Stimulated activated CD4-positive, alpha-beta T cell treated with anti-CD3 and anti-CD28 coated beads, TNF-alpha, amount 100 ng/mL, for 24 hours (primary cell): Measurements from ENCODE around the gene ERN1.

Source experiments
- DNase-seq, 3 experiments: peaks; one replicate each; pipeline ENCODE4 v3.0.0-alpha.2; 2020; ENCODE audit warnings: low read depth in 3 of 3

The ERN1 gene

DNA sequence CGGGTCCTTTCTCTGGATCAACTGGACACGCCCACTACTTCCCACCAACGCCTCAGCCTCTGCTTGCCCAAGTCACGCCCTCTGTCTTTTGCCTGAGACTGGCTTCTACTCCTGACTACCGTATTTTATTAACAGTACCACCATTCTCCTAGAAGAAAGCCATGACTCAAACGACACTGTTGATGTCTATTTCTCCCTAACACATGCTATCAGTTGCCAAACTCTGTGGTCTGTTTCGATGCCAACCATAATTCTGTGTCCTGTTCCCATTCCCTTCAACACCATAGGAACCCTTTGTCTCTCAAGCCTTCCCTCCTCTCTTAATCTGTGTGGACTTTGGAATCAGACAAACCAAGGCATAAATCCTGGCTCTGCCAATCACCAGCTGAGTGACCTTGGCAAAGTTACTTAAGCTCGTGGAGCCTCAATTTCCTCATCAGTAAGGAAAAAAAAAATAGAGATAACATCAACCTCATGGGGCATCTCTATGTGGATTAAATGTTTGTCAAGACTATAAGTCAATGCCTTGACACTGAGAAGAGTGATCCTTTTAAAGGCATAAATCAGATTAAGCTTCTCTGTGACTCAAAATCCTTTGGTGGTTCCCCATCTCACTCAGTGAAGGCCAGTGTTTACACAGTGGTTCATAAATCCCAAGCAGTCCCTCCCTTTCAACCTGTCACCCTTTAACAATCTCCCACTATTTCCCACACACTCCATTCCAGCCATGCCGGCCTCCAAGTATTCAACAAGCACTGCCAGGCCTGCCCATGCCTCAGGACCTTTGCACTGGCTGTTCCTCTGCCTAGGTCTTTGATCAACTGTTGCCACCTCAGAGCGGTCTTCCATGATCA lies 45.6 kb downstream of the ERN1 start:
- no peak for DNase-seq

DNA sequence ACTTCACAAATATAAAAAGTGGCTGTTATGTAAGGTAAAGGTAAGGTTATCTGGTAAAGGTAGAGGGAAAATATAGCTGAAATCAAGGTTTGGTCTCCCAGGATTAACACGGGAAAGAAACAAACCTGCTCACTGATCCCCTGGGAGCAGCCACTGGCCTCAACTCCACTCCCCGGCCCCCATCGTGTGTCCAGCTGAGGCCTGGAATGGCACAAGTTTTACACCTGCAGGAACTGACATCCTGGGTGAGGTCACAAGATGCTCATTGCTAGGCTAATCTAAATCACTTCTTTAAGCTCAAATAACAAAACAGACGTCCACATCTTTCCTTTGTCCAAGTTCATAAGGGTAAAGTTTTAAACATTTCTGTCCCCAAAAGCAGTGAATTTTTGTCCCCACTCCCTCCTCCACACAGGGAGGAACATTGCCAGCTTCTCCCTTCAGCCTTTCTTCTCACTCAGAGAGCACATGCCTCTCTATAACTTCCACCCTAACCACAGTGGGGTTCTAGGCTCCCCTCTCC lies 46.3 kb downstream of the ERN1 start:
- DNase-seq: no peak

DNA sequence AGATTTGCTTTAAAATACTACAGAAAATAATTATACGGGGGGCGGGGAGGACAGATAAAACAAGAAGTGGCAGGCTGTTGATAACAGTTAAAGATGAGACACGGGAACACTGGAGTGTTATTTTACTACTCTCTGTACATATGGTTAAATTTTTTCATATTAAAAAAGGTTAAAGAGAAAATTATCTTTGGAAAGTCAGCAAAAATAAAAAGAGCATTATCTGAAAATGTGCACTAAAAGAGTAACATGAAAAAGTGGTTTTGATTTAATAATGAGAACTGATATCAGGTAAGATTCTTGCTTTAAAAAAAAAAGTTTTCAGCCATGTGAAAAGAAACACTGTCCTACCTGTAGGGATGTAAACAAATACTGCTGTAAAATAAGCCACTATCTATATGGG lies 46.9 kb downstream of the ERN1 start:
- DNase-seq: no peak

DNA sequence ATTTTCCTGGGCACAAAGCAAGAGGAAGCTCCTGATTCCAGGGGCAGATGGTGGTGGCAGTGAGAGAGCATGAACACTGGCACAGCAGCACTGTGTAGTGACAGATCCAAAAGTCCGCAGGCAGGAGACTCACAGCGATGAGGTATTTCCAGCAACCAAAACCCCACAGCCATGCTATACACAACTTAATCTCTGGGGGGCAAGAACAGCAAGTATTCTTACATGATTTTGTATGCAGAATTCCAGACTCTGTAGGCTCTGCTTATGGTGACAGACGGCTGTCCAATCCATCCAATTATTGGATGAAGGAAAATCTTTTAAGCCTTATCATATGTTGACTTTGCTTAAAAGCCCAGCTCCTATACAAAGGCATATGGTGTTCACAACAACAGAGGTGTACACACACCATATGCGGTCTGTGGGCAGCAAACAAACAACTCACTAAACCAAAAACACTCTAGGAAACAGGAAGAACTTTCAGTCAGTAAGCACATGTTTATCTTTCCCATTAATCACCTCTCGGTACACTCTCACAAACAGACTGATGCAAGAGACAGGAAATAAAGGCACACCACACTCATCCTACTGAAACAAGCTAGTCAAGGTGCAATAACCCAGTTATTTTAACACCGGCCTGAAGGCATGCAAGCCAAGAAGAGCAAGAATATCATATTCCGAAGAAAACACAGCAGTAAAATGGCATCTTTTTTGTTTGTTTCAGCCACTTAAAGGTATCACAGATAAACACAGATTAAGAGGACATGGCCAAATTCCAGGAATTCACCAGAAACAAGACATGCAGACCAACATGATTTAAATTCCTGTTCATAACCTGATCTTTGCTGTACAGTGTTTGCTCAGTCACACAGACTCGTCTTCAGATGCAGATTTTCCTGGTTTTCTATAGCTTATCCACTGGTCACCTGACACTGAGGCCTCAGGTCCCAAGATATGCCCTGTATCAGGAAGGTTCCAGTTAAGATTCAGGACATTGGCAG lies 47.8 kb downstream of the ERN1 start:
- no peak for DNase-seq

GRCh38 chr17:64080174-64080618 lies 49.7 kb downstream of the ERN1 start:
- no peak for DNase-seq

DNA sequence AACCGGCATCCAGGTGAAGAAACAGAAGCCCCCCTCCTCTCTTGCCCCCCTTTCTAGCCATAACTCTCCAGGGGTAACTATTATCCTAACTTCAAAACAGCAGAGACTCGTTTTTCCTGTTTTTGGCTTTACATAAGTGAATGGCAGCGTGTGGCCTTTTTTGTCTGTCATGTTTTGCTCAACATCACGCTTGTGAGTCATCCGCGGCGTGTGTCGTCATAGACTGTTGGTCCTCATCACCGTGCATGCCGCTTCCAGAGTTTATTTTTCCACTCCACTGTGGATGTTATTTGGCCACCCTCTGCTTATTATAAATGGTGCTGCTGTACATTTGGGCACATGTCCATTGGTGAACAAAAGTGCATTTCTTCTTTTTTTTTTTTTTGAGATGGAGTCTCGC lies 52.6 kb downstream of the ERN1 start:
- no peak for DNase-seq

- DNase-seq: no peak
Observed at GRCh38 chr17:64075913-64076312, 54.0 kb downstream of the ERN1 start.

DNA sequence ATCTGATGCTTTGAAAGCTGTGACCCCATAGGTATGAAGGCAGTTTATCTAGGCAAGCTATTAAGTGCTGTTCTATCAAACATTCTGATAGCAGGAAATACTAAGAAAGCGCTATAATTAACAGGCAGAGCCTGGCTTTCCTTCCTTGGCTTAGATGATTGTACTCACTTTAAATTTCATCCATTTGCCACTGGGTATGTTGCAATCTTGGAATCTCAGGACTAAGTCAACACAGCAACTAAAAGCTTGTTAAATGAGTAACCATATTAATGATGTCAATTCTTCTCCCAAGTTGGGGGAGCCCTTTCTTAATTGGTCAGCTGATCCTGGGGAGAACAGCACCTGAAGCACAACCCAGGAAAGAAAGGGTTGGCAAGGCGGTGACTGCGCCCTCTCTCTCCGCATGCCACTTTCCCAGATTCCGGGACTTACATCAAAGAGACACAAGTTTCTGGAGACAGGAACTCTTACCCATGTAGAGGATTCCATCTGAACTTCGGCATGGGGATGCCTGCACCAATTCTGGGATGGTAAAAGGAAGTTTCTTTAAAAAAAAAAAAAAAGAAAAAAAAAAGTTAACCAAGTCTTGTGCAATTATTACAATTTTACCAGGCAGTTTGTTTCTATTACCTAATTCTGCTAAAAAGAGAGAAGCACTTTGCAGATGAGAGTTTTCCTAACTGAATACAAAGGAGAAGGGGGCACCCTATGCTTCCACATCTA lies 55.1 kb downstream of the ERN1 start:
- no peak for DNase-seq

DNA sequence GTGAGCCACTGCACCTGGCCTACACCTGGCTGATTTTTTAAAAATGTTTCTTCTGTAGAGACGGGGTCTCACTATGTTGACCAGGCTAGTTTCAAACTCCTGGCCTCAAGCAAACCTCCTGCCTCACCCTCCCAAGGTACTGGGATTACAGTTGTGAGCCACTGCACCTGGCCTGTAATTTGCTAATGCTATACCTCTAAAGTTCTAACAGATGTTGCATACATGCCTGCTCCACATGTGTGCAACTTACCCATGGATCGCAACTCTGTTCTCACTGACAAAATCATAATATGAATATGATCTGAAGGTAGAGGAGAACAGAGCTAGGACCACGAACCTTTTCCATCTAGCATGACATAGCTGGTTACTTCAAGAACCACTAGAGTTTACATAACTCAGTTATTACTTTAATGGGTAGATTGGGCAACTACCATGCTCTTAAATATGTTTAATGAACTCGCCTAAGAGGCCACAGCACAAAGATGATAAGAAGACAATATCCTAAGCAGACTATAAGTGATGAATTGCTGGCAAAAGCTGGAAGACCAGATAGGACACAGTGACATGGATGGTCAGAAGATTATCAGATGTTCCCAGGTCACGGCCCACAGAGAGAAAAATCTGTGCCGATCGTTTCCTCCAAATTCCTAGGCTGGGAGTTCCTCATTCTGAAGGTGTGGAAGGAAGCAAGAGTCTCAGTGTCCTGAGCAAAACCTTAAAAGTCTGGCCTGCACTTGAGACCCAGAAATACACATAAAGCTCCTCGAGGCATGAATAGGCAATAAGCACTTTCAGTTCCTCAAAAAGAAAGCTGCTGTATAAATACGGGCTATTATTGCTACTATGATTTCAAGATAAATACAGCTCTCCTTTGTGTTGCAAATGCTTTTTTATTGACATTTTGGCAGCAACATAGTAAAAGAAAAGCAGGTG lies 55.9 kb downstream of the ERN1 start:
- DNase-seq: no peak

DNA sequence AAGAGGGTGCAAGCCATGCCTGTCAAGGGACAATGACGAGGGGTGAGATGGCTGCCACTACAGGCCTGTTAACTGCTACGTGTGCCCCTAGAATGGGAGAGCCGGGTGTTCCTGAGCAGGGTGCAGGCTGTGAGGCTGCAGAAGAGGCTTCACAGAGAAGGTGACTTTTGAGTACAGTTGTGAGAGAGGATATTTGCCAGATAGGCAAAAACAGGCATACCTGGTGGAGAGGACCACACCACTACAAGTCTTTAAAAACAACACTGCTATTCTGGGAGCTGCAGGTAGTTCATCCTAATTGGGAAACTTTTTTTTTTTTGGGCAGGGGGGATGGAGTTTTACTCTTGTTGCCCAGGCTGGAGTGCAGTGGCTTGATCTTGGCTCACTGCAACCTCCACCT lies 58.8 kb downstream of the ERN1 start:
- DNase-seq: no peak

DNA sequence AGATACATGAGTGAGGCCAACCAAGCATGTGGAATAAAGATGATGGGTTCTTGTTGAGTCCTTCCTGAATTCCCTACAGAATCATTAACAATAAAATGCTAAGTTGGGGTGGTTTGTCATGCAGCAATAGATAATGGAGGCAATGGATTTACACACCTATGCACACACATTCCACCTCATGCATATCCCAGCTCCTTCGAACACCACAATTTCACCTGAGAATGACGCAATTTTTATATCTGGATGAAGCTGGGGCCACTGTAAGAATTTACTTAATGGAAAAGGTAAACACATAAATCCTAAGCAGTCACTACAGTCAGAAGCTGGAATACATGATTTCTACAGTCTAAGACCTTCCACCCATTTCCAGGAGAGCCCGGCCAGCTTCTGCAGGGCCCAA lies 59.7 kb downstream of the ERN1 start:
- no peak for DNase-seq

GRCh38 chr17:64069143-64069542 lies 60.8 kb downstream of the ERN1 start:
- no peak for DNase-seq

- no peak for DNase-seq
Observed at GRCh38 chr17:64067657-64068056, 62.3 kb downstream of the ERN1 start.

DNA sequence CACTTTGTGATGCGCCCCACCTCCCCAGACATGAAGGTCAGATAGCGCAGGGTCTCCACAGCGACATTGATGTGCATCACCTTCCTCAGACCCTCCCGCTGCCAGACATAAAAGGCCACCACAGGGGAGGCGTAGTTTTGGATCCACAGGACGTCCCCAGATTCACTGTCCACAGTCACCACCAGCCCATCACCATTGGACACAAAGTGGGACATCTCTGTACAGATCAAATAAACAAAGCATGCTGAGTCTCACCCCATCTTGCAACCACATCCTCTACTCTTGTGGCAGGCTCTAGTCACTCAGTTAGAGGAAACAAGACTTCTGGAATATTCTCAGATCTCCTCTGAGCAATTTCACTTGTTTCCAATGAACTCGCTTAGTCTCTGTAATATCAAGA lies 63.2 kb downstream of the ERN1 start:
- DNase-seq: no peak

DNA sequence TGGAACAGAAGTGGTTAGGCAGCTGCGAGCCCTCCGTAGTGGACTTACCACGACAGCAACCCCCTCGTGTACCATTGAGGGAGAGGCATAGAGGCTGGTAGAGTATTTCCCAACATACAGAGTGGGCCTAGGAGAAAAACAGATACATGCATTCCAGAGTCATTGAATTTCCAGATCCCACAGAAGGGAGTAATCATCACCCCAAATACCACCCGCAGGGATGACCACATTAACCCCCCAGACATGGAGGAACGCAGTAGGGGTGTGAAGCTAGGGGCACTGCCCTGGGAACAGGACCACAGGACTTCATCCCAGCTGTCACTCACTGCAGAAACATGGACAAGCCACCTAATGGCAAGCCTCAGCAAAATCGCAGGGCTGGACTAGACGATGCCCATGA lies 64.8 kb downstream of the ERN1 start:
- no peak for DNase-seq

DNA sequence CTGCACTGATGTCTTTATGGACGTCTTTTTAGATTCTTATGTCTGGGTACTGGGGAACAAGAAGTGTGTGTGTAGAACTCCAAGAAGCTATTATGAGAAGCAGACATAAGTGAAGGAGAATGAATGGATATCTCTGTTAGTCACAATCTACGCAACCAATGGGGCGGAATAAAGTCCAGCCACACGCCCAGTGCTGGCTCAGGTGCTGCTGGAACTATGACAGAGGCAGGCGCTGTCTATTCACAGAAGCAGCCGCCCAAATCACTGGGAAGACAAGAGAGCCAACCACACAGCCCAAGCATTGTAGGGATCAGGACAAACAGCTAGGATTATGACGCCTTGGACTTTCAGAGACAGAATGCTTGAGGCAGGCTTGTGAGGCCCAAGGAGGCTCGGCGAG lies 65.6 kb downstream of the ERN1 start:
- DNase-seq: no peak

DNA sequence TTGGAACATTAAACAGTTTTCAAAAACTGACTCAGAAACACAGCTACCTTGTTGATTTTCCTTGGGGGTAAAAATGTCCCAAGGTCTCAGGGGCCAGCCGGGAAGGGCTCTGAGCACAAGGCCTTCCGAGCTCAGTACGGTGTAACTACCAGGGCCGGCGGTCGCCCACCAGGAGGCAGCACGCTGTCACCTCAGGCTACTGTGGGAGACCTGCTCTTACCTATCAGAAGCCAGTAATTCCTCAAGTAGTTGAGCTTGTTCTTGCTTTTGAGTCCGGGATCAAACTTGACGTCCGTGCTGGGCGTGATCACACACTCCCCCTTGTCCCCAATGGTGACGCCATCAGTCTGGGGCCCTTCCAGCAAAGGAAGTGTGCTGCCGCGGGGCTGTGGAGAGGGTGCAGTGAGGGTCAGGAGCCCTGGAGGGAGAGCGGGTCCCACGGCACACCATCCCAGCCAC lies 66.1 kb downstream of the ERN1 start:
- peak in 1 of 3 experiments; percentile 50 for DNase-seq

DNA sequence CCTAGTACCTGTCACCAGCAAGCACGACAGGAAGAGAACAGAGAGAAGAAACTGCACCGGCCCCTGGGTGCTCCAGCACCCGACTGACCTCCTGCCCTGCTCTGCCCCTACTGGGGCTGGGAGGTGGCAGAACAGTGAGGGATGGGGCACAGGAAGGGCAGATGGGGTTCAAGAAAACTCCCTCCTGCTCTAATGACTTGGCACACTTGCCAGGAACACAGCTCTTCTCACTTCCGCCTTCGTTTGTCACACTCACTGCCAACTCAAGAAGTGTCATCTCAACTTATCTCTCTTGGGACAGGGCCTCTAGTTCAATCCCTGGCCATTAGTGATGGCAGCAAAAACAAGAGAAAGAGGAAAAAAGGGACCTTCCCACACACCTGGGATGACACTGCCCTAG lies 66.9 kb downstream of the ERN1 start:
- DNase-seq: no peak

DNA sequence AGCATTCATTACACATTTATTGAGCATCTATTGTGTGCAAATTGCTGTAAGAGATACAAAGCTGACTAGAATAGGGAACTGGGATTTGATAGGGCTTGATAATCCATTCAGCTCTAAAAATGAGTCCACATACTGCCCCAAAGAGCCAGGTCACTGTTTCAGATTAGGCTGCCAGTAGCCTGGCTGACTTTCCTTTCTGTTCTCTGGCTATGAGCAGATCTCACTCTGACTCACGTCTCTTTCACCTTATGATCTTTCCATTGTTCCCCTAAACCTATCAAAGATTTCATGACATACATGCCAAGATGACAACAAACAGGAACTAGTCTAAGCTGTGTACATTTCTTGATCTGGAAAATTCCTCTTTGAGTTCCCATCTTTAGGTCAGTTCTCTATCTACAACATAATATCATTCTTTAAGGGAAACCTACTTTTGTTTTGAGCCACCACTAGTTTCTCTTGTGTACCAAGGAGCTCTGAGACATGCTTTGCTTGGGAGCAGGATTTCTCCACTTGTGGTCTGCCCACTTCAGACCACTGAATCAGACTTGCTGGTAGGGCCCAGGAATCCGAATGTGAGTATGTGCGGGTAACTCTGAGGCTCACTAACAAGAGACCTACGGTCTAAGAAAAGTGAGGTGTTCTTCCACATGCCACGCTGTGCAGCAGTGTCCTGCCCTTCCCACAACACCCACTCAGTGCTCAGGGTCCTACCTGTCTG lies 68.6 kb downstream of the ERN1 start:
- no peak for DNase-seq

GRCh38 chr17:64060331-64060730 lies 69.6 kb downstream of the ERN1 start:
- no peak for DNase-seq
